K562 (cell line): ENCODE measurements around the gene PARD3. TPM values are rescaled to one million over a fixed set of nuclear protein-coding genes. Genes with fewer than 3 reads are reported as not detected.

ENCODE experiments used
- ATAC-seq: fragments of 200-7000 bp; cut with Tn5 transposase; 3 replicates; pipeline ENCODE4 v1.9.1; 2020; ENCODE audit warnings: moderate library complexity
- BruUV-seq: library from RNA; stranded (reverse); fragments of 400-500 nt; replicated peaks from 2 replicates; lab custom pipeline; 2021; lab: Mats Ljungman, UMichigan
- CTCF ChIA-PET: fragments of 300-600 bp; formaldehyde crosslinking; extraction: SDS; loops from one replicate; lab custom pipeline; 2021; ENCODE audit warnings: low intra/inter-chr PET ratio; lab: Yijun Ruan, JAX
- POLR2A ChIA-PET: fragments of 300-600, 350-650 bp; sonication (Branson Sonifier 250); formaldehyde crosslinking; extraction: SDS; loops from one replicate; lab custom pipeline; 2021; ENCODE audit warnings: antibody characterized with exemption, inconsistent platforms; lab: Yijun Ruan, JAX
- DNase-seq, 4 experiments: peaks; one replicate each; pipeline versions ENCODE4 v3.0.0 to v3.0.0-alpha.2; 2011 to 2018; ENCODE audit warnings: low spot score in 3 of 4, mixed read lengths in 3 of 4; ENCODE audit errors: extremely low read depth in 1 of 4
- FAIRE-seq: peaks from 2 replicates; lab custom pipeline; 2011; peaks lifted over from hg19 to GRCh38; lab: Jason Lieb, UNC
- H2AFZ ChIP-seq: 2 replicates; pipeline ENCODE4 v1.6.0; 2011; ENCODE audit warnings: low read depth, low read length, control low read depth, inconsistent platforms
- H3K27ac ChIP-seq: fragments of 200-600 bp; 3 replicates; pipeline ENCODE4 v1.8.0; 2011; ENCODE audit warnings: low read depth, mild to moderate bottlenecking, control low read depth, inconsistent platforms, low read length, moderate library complexity, mixed read lengths; ENCODE audit errors: extremely low read depth
- H3K27me3 ChIP-seq, 2 experiments: fragments of 300-600 bp in 1 of 2; 2 replicates in 1 of 2; 3 replicates in 1 of 2; pipeline versions ENCODE4 v1.6.0 to v1.8.0; 2011; ENCODE audit warnings: inconsistent platforms in 2 of 2, low read length in 2 of 2, mild to moderate bottlenecking in 1 of 2, mixed read lengths in 1 of 2, moderate library complexity in 1 of 2; ENCODE audit not compliant: control insufficient read depth in 2 of 2, insufficient read depth in 2 of 2
- H3K36me3 ChIP-seq: fragments of 300-600 bp; 3 replicates; pipeline ENCODE4 v1.8.0; 2011; ENCODE audit warnings: mild to moderate bottlenecking, low read length, inconsistent platforms; ENCODE audit not compliant: control insufficient read depth, insufficient read depth
- H3K4me1 ChIP-seq, 2 experiments: fragments of 200-600 bp in 1 of 2; replicated peaks in 1 of 2; 2 replicates in 1 of 2; 3 replicates in 1 of 2; pipeline versions ENCODE4 v1.5.1 to v1.8.0; 2011; ENCODE audit warnings: inconsistent platforms in 2 of 2, low read length in 2 of 2, mild to moderate bottlenecking in 1 of 2, mixed read lengths in 1 of 2, moderate library complexity in 1 of 2; ENCODE audit not compliant: control insufficient read depth in 2 of 2, insufficient read depth in 2 of 2
- H3K4me2 ChIP-seq: 2 replicates; pipeline ENCODE4 v1.6.1; 2011; ENCODE audit warnings: low read length, control low read depth, inconsistent platforms, mixed read lengths; ENCODE audit not compliant: insufficient read depth
- H3K4me3 ChIP-seq: fragments of 200-600 bp; sonication (generic), shearing (Covaris generic); 2 replicates; pipeline ENCODE4 v1.5.1; 2016; ENCODE audit warnings: control low read depth, inconsistent platforms
- H3K79me2 ChIP-seq: fragments of 200-600 bp; 3 replicates; pipeline ENCODE4 v1.8.0; 2011; ENCODE audit warnings: low read length, inconsistent platforms; ENCODE audit not compliant: control insufficient read depth, insufficient read depth
- H3K9ac ChIP-seq, 2 experiments: 2 replicates each; pipeline versions ENCODE4 v1.6.0 to v1.6.1; 2011; ENCODE audit warnings: low read depth in 2 of 2, low read length in 2 of 2, control low read depth in 1 of 2, inconsistent platforms in 1 of 2, mild to moderate bottlenecking in 1 of 2, mixed read lengths in 1 of 2; ENCODE audit not compliant: insufficient read depth in 1 of 2
- H3K9me1 ChIP-seq: one replicate; pipeline ENCODE4 v1.6.0; 2011; ENCODE audit warnings: inconsistent platforms, mild to moderate bottlenecking, low read length, moderate library complexity; ENCODE audit not compliant: control insufficient read depth, insufficient read depth
- H3K9me3 ChIP-seq: replicated peaks from 2 replicates; pipeline ENCODE4 v1.5.1; 2011; ENCODE audit warnings: low read depth, low read length, inconsistent platforms; ENCODE audit not compliant: control insufficient read depth, insufficient read depth
- H4K20me1 ChIP-seq: replicated peaks from 2 replicates; pipeline ENCODE4 v1.6.1; 2011; ENCODE audit warnings: low read length, inconsistent platforms, mixed read lengths; ENCODE audit not compliant: control insufficient read depth, insufficient read depth
- CREB3 ChIP-seq: fragments of 450-650 bp; conservative IDR thresholded peaks from 2 replicates; pipeline ENCODE4 v1.6.1; 2016; ENCODE audit warnings: missing genetic modification characterization, low read depth, mild to moderate bottlenecking, missing compliant biosample characterization, moderate library complexity
- E2F1 ChIP-seq: sonication (generic); formaldehyde crosslinking; IDR thresholded peaks from 2 replicates; pipeline ENCODE4 v1.8.1; 2023; ENCODE audit warnings: mild to moderate bottlenecking, missing genetic modification reagents, moderate library complexity
- GABPA ChIP-seq: fragments of 200-800 bp; sonication (Bioruptor generic); conservative IDR thresholded peaks from 2 replicates; pipeline ENCODE4 v1.6.1; 2016; ENCODE audit warnings: low read depth, missing genetic modification characterization, missing compliant biosample characterization
- GATAD2B ChIP-seq: fragments of 450-650 bp; IDR thresholded peaks from 2 replicates; pipeline ENCODE4 v1.6.1; 2017; ENCODE audit warnings: mild to moderate bottlenecking, borderline replicate concordance
- GTF2E2 ChIP-seq: fragments of 200-800 bp; sonication (Bioruptor generic); IDR thresholded peaks from 2 replicates; pipeline ENCODE4 v1.6.1; 2016; ENCODE audit warnings: missing genetic modification characterization, missing compliant biosample characterization
- HNRNPLL ChIP-seq: fragments of 200-400 bp; formaldehyde crosslinking; IDR thresholded peaks from 2 replicates; pipeline ENCODE4 v1.6.1; 2017; ENCODE audit warnings: low read length, low read depth, mild to moderate bottlenecking; ENCODE audit not compliant: poor library complexity, severe bottlenecking
- SRSF9 ChIP-seq: fragments of 200-400 bp; formaldehyde crosslinking; IDR thresholded peaks from 2 replicates; pipeline ENCODE4 v1.6.1; 2017; ENCODE audit warnings: low read depth, low read length, borderline replicate concordance
- ZFPM2 ChIP-seq: fragments of 250-450 bp; sonication (Bioruptor Pico); IDR thresholded peaks from 2 replicates; pipeline ENCODE4 v1.5.1; 2022; ENCODE audit warnings: mild to moderate bottlenecking
- ZKSCAN3 ChIP-seq: fragments of 250-450 bp; sonication (Bioruptor Pico); IDR thresholded peaks from 2 replicates; pipeline ENCODE4 v1.4.0; 2020
- WGBS: fragments of 100-300 bp; shearing (Covaris generic); methylation state at CpG from one replicate; pipeline ENCODE4 v1.1.6; 2016; ENCODE audit warnings: low coverage, mixed read lengths; ENCODE audit not compliant: insufficient coverage; ENCODE audit errors: missing lambda C conversion rate; 5-methylcytosine and 5-hydroxymethylcytosine counted together
- in situ Hi-C: fragments of 300-500 bp; cut with MboI; formaldehyde crosslinking; loops from 4 replicates; pipeline ENCODE4 v1.15.0; 2018; ENCODE audit warnings: inconsistent platforms, mixed read lengths
- intact Hi-C: fragments of 100-400 bp; cut with micrococcal nuclease; formaldehyde crosslinking; loops from 2 replicates; pipeline ENCODE4 v1.14.2; 2022
- polyA plus RNA-seq, 8 experiments: library from polyadenylated mRNA; depleted of rRNA in 4 of 8; stranded (reverse) in 5 of 8; unstranded in 3 of 8; fragments of >200 nt; fragmentation: Nextera tagmentation in 2 of 8; fragmentation: Illumina TruSeq in 1 of 8; extraction: Ambion mirVana in 2 of 8; extraction: Trizol in 1 of 8; gene quantifications; 2 replicates each; pipeline versions ENCODE4 v1.2.1 to v1.2.3, GENCODE V29; 2011 to 2014; ENCODE audit warnings: inconsistent platforms in 1 of 8, missing spikeins in 1 of 8
- total RNA-seq, 7 experiments: library from RNA; depleted of rRNA in 6 of 7; stranded (reverse); fragments of >200 nt in 6 of 7; fragmentation: Illumina TruSeq in 2 of 7; extraction: Trizol in 2 of 7; gene quantifications; 2 replicates each; pipeline versions ENCODE4 v1.2.1 to v1.2.3, GENCODE V29; 2011 to 2021; ENCODE audit warnings: low replicate concordance in 1 of 7

The PARD3 gene
- total and polyA plus RNA-seq, 9 of the 15 experiments (the other 6 are each of a cell fraction or from before 2014, with no cell fraction given): 2.7 to 11.7 (median 7.7) TPM

DNA sequence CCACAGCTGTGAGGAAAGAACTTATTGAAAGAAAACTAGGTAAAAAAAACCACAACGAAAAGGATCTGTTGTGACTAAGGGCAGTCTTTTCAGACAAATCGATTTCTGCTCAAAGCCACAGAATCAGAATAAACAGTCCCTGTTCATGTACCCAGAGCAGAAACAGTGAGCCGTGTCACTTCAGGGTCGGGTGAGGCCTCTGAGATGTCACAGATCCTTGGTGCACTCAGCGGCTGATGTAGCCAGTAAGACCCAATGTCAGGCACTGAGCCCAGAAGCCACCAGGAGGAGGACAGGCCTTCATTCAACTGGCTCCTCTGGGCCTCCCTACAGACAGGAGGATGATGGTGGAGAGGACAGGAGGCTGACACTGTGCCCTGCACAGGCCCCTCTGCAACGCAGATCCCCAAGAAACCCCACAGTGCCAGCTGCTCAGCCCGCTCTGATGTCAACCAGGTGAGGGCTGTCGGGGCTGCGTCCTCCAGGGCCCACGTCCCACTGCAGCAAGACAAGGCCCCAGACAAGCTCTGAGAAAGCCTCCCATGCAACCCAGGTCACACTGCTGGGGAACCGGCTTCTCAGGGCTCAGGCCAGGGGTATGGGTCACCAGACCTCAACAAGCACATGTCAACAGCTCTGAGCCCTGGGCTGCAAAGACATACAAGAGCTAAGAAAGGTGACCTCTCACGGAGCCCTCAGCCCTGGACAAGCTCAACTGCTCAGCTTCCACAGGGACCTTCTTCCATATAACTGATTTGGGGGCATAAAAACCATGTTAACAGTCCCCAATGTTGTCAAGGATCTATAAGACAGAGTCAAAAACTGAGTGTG lies 190.6 kb downstream of the PARD3 start:
- intact Hi-C loops: no loop called here
- TF ChIP-seq GATAD2B (no peak), SRSF9 (no peak), CREB3 (no peak), ZKSCAN3 (CRISPR knock-in tag) (no peak), GABPA (no peak), HNRNPLL (no peak), GTF2E2 (tag) (no peak), E2F1 (no peak), ZFPM2 (CRISPR knock-in tag) (no peak)

More for the DNA sequence above, 190.6 kb downstream of the PARD3 start:
- FAIRE-seq: no peak
- POLR2A ChIA-PET: no interaction called here
- Histone ChIP-seq H2AFZ (no peak overlapping the region), H3K4me3 (no peak overlapping the region), H3K9ac (no peak overlapping the region; a peak in 1 of 4 replicates), H3K36me3 (no peaks in the 10 kb centered on the region), H3K79me2 (no peaks in the 10 kb centered on the region), H4K20me1 (0 out of 2 replicates have a peak, but pooled peaks cover 4% of the 10 kb centered on the region), H3K27me3 (peaks cover 0 to 7% of the 10 kb centered on the region in 2 experiments; a peak in 1 of 5 replicates), H3K4me2 (no peak overlapping the region), H3K4me1 (peaks cover 4 to 10% of the 10 kb centered on the region in 2 experiments; a peak in 2 of 5 replicates), H3K27ac (no peak overlapping the region), H3K9me1 (no peaks in the 10 kb centered on the region), H3K9me3 (no peaks in the 10 kb centered on the region)
- ATAC-seq: no peak
- DNase-seq: no peak
- in situ Hi-C loops: loop anchor here (25.0 kb wide), 1 partner anchor 787 kb away; no protein-coding TSS in a partner anchor
- no TSS peak for BruUV-seq
- CTCF ChIA-PET: no interaction called here
- WGBS: 27% methylated on average over 9 of the region's 12 CpGs
